Fibroblast of villous mesenchyme (primary cell): ENCODE measurements around the gene SLC27A1. TPM values are rescaled to one million over a fixed set of nuclear protein-coding genes. Genes with fewer than 3 reads are reported as not detected.

ENCODE experiments used
- DNase-seq: peaks from one replicate; pipeline ENCODE4 v3.0.0-alpha.2; 2010; ENCODE audit warnings: low read depth
- H3K4me3 ChIP-seq: 2 replicates; pipeline ENCODE4 v1.5.1; 2011; ENCODE audit warnings: low read depth, mild to moderate bottlenecking, low read length
- CTCF ChIP-seq: IDR thresholded peaks from 2 replicates; pipeline ENCODE4 v1.5.1; 2012; ENCODE audit warnings: low read depth, mild to moderate bottlenecking, low read length; ENCODE audit not compliant: insufficient read depth
- total RNA-seq: library from RNA; depleted of rRNA; stranded (reverse); fragments of >200 nt; gene quantifications from 2 replicates; pipeline ENCODE4 v1.2.3, GENCODE V29; 2012

SLC27A1 gene
- total RNA-seq, 1 donor: 10.8 TPM

- H3K4me3 ChIP-seq: no peak overlapping the region
- TF ChIP-seq CTCF: no peak
- DNase-seq: no peak
These were observed 16.4 kb downstream of the SLC27A1 start for GRCh38 chr19:17486545-17487240.

- TF ChIP-seq CTCF: no peak
- DNase-seq: no peak
These were observed 17.2 kb downstream of the SLC27A1 start for GRCh38 chr19:17487284-17488121.

GRCh38 chr19:17488593-17489391 lies 18.5 kb downstream of the SLC27A1 start:
- no peak for DNase-seq
- H3K4me3 ChIP-seq: no peak overlapping the region
- no peak for TF ChIP-seq CTCF

More at GRCh38 chr19:17487284-17488121, 17.2 kb downstream of the SLC27A1 start:
- no peak overlapping the region for H3K4me3 ChIP-seq

- no peak for TF ChIP-seq CTCF
- DNase-seq: no peak
- H3K4me3 ChIP-seq: no peak overlapping the region
These were observed 19.2 kb downstream of the SLC27A1 start for GRCh38 chr19:17489392-17490030.

- H3K4me3 ChIP-seq: no peak overlapping the region
- TF ChIP-seq CTCF: no peak
- no peak for DNase-seq
These were observed 20.1 kb downstream of the SLC27A1 start for GRCh38 chr19:17490411-17490810.

GRCh38 chr19:17491287-17491686 lies 21.0 kb downstream of the SLC27A1 start:
- no peak overlapping the region for H3K4me3 ChIP-seq
- no peak for DNase-seq
- no peak for TF ChIP-seq CTCF
